ENCODE data around the gene USP21.

USP21 gene

DNA sequence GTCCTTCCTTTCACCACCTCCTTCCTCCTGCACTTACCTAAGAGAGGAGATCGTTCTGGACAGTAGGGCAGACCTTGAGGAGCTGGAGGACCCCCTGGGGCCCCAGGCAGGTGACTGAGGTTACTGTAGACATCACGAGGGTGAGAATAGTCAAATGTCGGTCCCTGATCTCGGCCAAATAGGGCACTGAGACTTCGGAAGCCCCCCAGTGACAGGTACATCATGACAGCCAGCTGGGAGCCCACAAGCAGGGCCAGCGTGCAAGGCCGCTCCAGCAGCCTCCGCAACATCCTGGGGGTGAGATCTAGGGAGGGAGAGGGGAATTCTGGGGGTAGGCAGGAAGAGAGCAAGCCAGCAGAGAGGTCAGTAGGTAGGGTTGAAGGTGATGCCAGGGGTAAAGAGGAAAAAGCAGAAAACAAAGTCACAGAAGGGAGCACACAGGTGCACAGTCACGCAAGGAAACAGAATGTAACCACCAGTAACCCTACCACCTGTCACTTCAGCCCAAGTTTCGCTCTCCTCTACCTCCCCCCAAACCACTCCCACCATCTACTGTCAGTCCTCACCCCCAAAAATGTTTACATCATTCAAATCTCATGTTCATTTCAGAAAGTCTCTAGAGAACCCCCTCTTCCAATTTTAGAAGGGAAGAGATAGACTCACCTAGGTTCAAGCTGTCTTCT lies 16.6 kb downstream of the USP21 start:
- Histone ChIP-seq H2AFZ (ENCODE audit: low read depth, low read length) (no peak overlapping the region), H3K36me3 (ENCODE audit: insufficient read depth, low read length) (peaks cover 45% of the 10 kb centered on the region), H3K27ac (ENCODE audit: low read length) (no peak overlapping the region), H3K4me1 (ENCODE audit: insufficient read depth, low read length) (peaks cover 30% of the 10 kb centered on the region), H3K27me3 (ENCODE audit: insufficient read depth, low read length, poor library complexity) (no peaks in the 10 kb centered on the region), H3K79me2 (ENCODE audit: insufficient read depth, low read length) (peaks cover 18% of the 10 kb centered on the region), H3K9ac (ENCODE audit: low read depth, low read length) (peak overlapping the region; percentile 63; the same call in 1 of the 2 replicates), H3K4me3 (ENCODE audit: low read depth in 1 of 2, low read length in 2 of 2) (peak overlapping the region; percentile 34 to 73; a peak in 3 of 4 replicates), H3K9me3 (ENCODE audit: insufficient read depth, low read length, severe bottlenecking) (no peaks in the 10 kb centered on the region), H3K4me2 (ENCODE audit: insufficient read depth, low read length) (peak overlapping the region; percentile 93), H4K20me1 (ENCODE audit: insufficient read depth, low read length) (no peaks in the 10 kb centered on the region)
- ATAC-seq (ENCODE audit: insufficient read depth, low read depth) (no peak), DNase-seq (no peak)
- TF ChIP-seq EZH2 (IDR thresholded peaks at IDR 0.05; ENCODE audit: borderline replicate concordance, low read depth, low read length, severe bottlenecking) = no peak
- TF ChIP-seq, protein P1, sequence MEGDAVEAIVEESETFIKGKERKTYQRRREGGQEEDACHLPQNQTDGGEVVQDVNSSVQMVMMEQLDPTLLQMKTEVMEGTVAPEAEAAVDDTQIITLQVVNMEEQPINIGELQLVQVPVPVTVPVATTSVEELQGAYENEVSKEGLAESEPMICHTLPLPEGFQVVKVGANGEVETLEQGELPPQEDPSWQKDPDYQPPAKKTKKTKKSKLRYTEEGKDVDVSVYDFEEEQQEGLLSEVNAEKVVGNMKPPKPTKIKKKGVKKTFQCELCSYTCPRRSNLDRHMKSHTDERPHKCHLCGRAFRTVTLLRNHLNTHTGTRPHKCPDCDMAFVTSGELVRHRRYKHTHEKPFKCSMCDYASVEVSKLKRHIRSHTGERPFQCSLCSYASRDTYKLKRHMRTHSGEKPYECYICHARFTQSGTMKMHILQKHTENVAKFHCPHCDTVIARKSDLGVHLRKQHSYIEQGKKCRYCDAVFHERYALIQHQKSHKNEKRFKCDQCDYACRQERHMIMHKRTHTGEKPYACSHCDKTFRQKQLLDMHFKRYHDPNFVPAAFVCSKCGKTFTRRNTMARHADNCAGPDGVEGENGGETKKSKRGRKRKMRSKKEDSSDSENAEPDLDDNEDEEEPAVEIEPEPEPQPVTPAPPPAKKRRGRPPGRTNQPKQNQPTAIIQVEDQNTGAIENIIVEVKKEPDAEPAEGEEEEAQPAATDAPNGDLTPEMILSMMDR (IDR thresholded peaks at IDR 0.05; ENCODE audit: borderline replicate concordance, extremely low read depth, low read length, poor library complexity, severe bottlenecking) = no peak

DNA sequence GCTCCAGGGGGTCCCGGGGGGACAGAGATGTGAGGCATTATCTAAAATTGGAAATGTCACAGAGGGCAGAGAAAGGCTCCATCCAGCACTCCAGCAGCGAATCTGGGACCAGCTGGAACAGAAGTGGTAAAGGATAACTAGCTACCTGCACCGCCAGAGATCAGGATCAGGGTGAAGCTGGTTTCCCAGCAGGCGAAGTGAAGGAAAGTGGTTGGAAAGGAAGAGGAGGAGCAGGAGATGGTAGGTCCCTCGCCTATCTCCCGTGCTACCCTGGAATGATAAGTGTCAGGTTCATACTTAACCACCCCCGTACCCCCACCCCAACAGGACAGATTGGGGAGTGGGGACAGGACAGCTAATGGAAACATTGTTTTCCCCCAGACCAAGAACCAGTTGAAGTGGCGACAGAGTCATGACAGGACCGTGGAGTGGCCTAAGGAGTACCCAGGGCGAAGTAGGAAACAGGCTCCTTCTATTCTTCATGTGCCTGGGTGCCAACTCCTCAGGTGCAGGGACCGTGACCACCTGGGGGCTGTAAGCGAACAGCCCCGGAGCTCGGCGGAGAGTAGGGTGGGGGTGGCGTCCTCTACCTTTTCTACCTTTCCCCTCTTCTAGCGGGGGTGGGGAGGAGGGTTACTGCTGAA lies 17.3 kb downstream of the USP21 start:
- peaks cover 30% of the 10 kb centered on the region for H3K4me1 ChIP-seq (ENCODE audit: insufficient read depth, low read length)
- H4K20me1 ChIP-seq (ENCODE audit: insufficient read depth, low read length) = no peaks in the 10 kb centered on the region
- peaks cover 18% of the 10 kb centered on the region for H3K79me2 ChIP-seq (ENCODE audit: insufficient read depth, low read length)
- peak overlapping the region; percentile 93 for H3K4me2 ChIP-seq (ENCODE audit: insufficient read depth, low read length)
- no peak for DNase-seq
- peaks cover 38% of the 10 kb centered on the region for H3K36me3 ChIP-seq (ENCODE audit: insufficient read depth, low read length)
- H2AFZ ChIP-seq (ENCODE audit: low read depth, low read length) = peak overlapping the region; percentile 90
- peak overlapping the region; percentile 34 to 73 for H3K4me3 ChIP-seq (ENCODE audit: low read depth in 1 of 2, low read length in 2 of 2)
- H3K9ac ChIP-seq (ENCODE audit: low read depth, low read length) = peak overlapping the region; percentile 63
- TF ChIP-seq, protein P1 (IDR thresholded peaks at IDR 0.05; ENCODE audit: borderline replicate concordance, extremely low read depth, low read length, poor library complexity, severe bottlenecking) = no peak
- TF ChIP-seq EZH2 (IDR thresholded peaks at IDR 0.05; ENCODE audit: borderline replicate concordance, low read depth, low read length, severe bottlenecking) = no peak
- H3K27me3 ChIP-seq (ENCODE audit: insufficient read depth, low read length, poor library complexity) = no peaks in the 10 kb centered on the region
- ATAC-seq (ENCODE audit: insufficient read depth, low read depth) = no peak
- no peaks in the 10 kb centered on the region for H3K9me3 ChIP-seq (ENCODE audit: insufficient read depth, low read length, severe bottlenecking)
- peak overlapping the region; percentile 79 for H3K27ac ChIP-seq (ENCODE audit: low read length)

DNA sequence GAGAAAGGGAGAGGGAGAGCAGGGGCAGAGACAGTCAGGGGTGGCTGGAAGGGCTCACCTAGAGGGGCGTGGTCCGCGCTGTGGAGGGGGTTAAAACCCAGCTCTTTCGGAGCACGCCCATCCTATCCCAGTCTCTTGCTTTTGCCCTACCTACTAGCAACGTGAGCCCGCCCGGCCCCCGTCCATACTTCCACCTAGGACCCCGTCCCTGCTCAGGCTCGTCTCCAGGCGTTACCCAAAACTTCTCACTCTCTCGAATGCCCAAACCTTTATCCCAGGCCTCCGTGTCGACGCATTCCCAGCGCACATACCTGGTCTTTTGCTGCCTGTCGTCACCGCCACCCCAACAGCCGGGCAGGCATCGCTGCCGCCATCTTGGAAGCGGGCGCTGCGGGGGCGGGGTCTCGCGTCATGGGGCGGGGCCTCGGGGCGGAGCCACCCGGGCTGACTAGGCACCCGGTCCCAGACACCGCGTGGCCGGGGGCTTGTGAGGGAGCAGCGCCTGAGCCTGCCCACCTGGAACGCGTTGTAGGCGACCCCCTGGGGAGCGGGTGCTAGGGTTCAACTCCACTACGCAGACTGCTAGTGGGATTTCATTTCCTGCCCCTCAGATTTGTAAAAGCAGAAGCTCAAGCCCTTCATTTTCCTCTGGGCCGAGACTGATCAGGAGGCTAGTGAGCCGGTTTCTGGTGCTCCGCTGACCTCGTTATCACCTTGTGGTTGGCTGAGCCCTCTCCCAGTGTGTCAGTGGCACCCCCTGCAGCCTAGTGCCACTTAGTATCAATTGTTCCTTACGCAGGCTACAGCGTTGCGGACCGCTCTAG lies 18.0 kb downstream of the USP21 start, which contains the start of gene B4GALT3:
TSS of gene B4GALT3 (minus strand) at position 396 of the 824 bp plus-strand sequence. CDS start 1,447 bp downstream, outside the sequence.
- TF ChIP-seq EZH2 (IDR thresholded peaks at IDR 0.05; ENCODE audit: borderline replicate concordance, low read depth, low read length, severe bottlenecking) = no peak
- TF ChIP-seq, protein P1 (IDR thresholded peaks at IDR 0.05; ENCODE audit: borderline replicate concordance, extremely low read depth, low read length, poor library complexity, severe bottlenecking) = peak; percentile 40
- Histone ChIP-seq H3K9me3 (ENCODE audit: insufficient read depth, low read length, severe bottlenecking) (no peaks in the 10 kb centered on the region), H4K20me1 (ENCODE audit: insufficient read depth, low read length) (no peaks in the 10 kb centered on the region), H3K27me3 (ENCODE audit: insufficient read depth, low read length, poor library complexity) (no peaks in the 10 kb centered on the region), H3K36me3 (ENCODE audit: insufficient read depth, low read length) (peaks cover 31% of the 10 kb centered on the region), H3K4me3 (ENCODE audit: low read depth in 1 of 2, low read length in 2 of 2) (peak within 1 kb of the TSS; percentile 34 to 73), H3K27ac (ENCODE audit: low read length) (peak within 1 kb of the TSS; percentile 79), H3K4me1 (ENCODE audit: insufficient read depth, low read length) (peaks cover 30% of the 10 kb centered on the region), H3K4me2 (ENCODE audit: insufficient read depth, low read length) (peak within 1 kb of the TSS; percentile 93), H3K9ac (ENCODE audit: low read depth, low read length) (peak within 1 kb of the TSS; percentile 63), H2AFZ (ENCODE audit: low read depth, low read length) (peak within 1 kb of the TSS; percentile 90), H3K79me2 (ENCODE audit: insufficient read depth, low read length) (peaks cover 18% of the 10 kb centered on the region)
- DNase-seq (peak; percentile 94), ATAC-seq (ENCODE audit: insufficient read depth, low read depth) (peak; percentile 95)
